ENCODE measurements around the gene OPRL1. TPM values are rescaled to one million over a fixed set of nuclear protein-coding genes. Genes with fewer than 3 reads are reported as not detected.
"Not testable (repeated sequence)": the region's sequence is repeated elsewhere in the genome, so short reads cannot be mapped to it uniquely, and the experiment has no call there.

The OPRL1 gene
- total RNA-seq, 2 donors from 2014 or later: 1.5 to 2.9 TPM

- WGBS: 69% methylated on average over 21 of the region's 21 CpGs
- no peak overlapping the region for H3K27ac ChIP-seq
- H3K4me1 ChIP-seq (replicated peaks): no peaks in the 10 kb centered on the region
- H3K9me3 ChIP-seq: no peaks in the 10 kb centered on the region
- TF ChIP-seq POLR2A (IDR thresholded peaks at IDR 0.05): no peak
- no peak for TF ChIP-seq POLR2AphosphoS5 (IDR thresholded peaks at IDR 0.05)
- TF ChIP-seq, protein P1, sequence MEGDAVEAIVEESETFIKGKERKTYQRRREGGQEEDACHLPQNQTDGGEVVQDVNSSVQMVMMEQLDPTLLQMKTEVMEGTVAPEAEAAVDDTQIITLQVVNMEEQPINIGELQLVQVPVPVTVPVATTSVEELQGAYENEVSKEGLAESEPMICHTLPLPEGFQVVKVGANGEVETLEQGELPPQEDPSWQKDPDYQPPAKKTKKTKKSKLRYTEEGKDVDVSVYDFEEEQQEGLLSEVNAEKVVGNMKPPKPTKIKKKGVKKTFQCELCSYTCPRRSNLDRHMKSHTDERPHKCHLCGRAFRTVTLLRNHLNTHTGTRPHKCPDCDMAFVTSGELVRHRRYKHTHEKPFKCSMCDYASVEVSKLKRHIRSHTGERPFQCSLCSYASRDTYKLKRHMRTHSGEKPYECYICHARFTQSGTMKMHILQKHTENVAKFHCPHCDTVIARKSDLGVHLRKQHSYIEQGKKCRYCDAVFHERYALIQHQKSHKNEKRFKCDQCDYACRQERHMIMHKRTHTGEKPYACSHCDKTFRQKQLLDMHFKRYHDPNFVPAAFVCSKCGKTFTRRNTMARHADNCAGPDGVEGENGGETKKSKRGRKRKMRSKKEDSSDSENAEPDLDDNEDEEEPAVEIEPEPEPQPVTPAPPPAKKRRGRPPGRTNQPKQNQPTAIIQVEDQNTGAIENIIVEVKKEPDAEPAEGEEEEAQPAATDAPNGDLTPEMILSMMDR (IDR thresholded peaks at IDR 0.05): no peak
- intact Hi-C loops (cut with DNase I): no loop called here
- H3K27me3 ChIP-seq (replicated peaks; ENCODE audit: insufficient read depth): no peaks in the 10 kb centered on the region
- no peaks in the 10 kb centered on the region for H3K36me3 ChIP-seq
- H3K4me3 ChIP-seq: no peak overlapping the region
- no peak for DNase-seq (ENCODE audit: low spot score)
These were observed 36.1 kb downstream of the OPRL1 start for GRCh38 chr20:64116016-64116415.

GRCh38 chr20:64116541-64117431 lies 36.9 kb downstream of the OPRL1 start:
- 80% methylated on average over 14 of the region's 17 CpGs for WGBS
- H3K4me1 ChIP-seq (replicated peaks): no peaks in the 10 kb centered on the region
- no peaks in the 10 kb centered on the region for H3K36me3 ChIP-seq
- no peaks in the 10 kb centered on the region for H3K27me3 ChIP-seq (replicated peaks; ENCODE audit: insufficient read depth)
- DNase-seq (ENCODE audit: low spot score): no peak
- no peaks in the 10 kb centered on the region for H3K9me3 ChIP-seq
- TF ChIP-seq POLR2A (IDR thresholded peaks at IDR 0.05) (no peak), POLR2AphosphoS5 (IDR thresholded peaks at IDR 0.05) (no peak)
- TF ChIP-seq, protein P1 (IDR thresholded peaks at IDR 0.05): no peak
- H3K27ac ChIP-seq: no peak overlapping the region
- intact Hi-C loops (cut with DNase I): no loop called here
- H3K4me3 ChIP-seq: no peak overlapping the region

DNA sequence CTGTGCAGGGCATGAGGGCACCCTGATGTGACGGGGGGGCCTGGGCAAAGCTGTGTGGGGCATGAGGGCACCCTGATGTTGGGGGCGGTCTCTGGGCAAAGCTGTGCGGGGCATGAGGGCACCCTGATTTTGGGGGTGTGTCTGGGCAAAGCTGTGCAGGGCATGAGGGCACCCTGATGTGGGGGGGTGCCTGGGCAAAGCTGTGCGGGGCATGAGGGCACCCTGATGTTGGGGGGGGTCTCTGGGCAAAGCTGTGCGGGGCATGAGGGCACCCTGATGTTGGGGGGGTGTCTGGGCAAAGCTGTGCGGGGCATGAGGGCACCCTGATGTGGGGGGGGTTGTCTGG lies 37.5 kb downstream of the OPRL1 start:
- H3K27ac ChIP-seq; H3K4me1 ChIP-seq (replicated peaks); H3K36me3 ChIP-seq; intact Hi-C loops (cut with DNase I); H3K9me3 ChIP-seq; DNase-seq (ENCODE audit: low spot score); H3K4me3 ChIP-seq; H3K27me3 ChIP-seq (replicated peaks; ENCODE audit: insufficient read depth): not testable (repeated sequence)
- 90% methylated on average over 2 of the region's 6 CpGs for WGBS

DNA sequence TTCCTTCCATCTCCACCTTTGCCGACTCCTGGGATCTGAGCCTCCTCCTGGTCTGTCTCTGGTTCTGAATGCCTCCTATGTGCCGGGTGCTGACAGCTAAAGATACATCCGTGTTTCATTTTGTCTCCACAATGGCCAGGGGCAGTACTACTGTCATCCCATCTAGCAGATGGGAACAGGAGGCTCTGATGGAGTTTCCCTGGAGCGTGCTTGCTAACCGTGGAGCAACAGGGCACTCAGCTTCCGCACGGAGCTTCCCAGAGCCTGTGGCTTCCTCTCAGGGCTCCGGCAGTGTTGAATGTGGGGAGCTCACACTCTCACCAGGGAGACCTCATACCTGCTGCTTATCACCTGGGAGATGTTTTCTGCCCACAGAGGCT lies 39.4 kb downstream of the OPRL1 start:
- H3K9me3 ChIP-seq: no peaks in the 10 kb centered on the region
- H3K4me1 ChIP-seq (replicated peaks): no peaks in the 10 kb centered on the region
- WGBS: 82% methylated on average over 8 of the region's 8 CpGs
- no peak overlapping the region for H3K27ac ChIP-seq
- intact Hi-C loops (cut with DNase I): no loop called here
- no peaks in the 10 kb centered on the region for H3K27me3 ChIP-seq (replicated peaks; ENCODE audit: insufficient read depth)
- no peak overlapping the region for H3K4me3 ChIP-seq
- no peaks in the 10 kb centered on the region for H3K36me3 ChIP-seq
- DNase-seq (ENCODE audit: low spot score): no peak
- TF ChIP-seq, protein P1 (IDR thresholded peaks at IDR 0.05): no peak
- TF ChIP-seq POLR2AphosphoS5 (IDR thresholded peaks at IDR 0.05) (no peak), POLR2A (IDR thresholded peaks at IDR 0.05) (no peak)

GRCh38 chr20:64119681-64120341 lies 39.9 kb downstream of the OPRL1 start:
- no peak overlapping the region for H3K4me3 ChIP-seq

More at GRCh38 chr20:64119681-64120341, 39.9 kb downstream of the OPRL1 start:
- H3K4me1 ChIP-seq (replicated peaks): no peaks in the 10 kb centered on the region
- intact Hi-C loops (cut with DNase I): loop anchor here (2.0 kb wide), 1 partner anchor 81 kb away; no protein-coding TSS in a partner anchor
- WGBS: 64% methylated on average over 14 of the region's 14 CpGs
- TF ChIP-seq POLR2AphosphoS5 (IDR thresholded peaks at IDR 0.05) (no peak), POLR2A (IDR thresholded peaks at IDR 0.05) (no peak)
- TF ChIP-seq, protein P1 (IDR thresholded peaks at IDR 0.05): no peak
- no peaks in the 10 kb centered on the region for H3K27me3 ChIP-seq (replicated peaks; ENCODE audit: insufficient read depth)
- H3K27ac ChIP-seq: no peak overlapping the region
- no peaks in the 10 kb centered on the region for H3K36me3 ChIP-seq
- H3K9me3 ChIP-seq: no peaks in the 10 kb centered on the region
- DNase-seq (ENCODE audit: low spot score): no peak
